ENCODE results near the gene KIF20B.
A peak's percentile ranks its signal among the peaks of the same experiment; 100 is the strongest.

The KIF20B gene

GRCh38 chr10:89669985-89670384, 31.4 kb upstream of the KIF20B start:
- no peaks in the 10 kb centered on the region for H3K4me1 Mint-ChIP-seq (ENCODE audit: low read depth)
- peaks cover 27% of the 10 kb centered on the region for H3K27me3 Mint-ChIP-seq (ENCODE audit: low read depth)
- H3K9me3 Mint-ChIP-seq, result no peaks in the 10 kb centered on the region
- no peaks in the 10 kb centered on the region for H3K36me3 Mint-ChIP-seq (ENCODE audit: low read depth)
- no peak overlapping the region for H3K4me3 Mint-ChIP-seq
- DNase-seq (ENCODE audit: low spot score), result no peak
- no peak overlapping the region for H3K27ac Mint-ChIP-seq

DNA sequence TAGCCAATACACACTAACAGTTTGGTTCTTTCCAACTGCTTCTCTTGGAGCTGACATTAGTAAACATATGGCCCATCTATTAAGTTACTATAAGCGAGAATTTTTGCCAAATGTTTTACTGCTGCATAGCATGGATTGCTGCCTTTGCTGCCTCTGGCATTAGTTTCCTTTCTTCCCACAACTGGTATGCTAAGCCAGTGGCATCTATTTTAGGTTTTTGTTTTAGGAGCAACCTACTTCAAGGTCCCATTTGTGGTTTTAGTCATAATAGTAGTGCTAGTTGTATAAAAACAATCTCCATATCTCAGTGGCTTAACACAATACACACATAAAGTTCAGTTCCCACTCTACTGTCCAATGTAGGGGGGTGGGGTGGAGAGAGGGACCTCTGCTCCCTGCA, 30.5 kb upstream of the KIF20B start:
- DNase-seq (ENCODE audit: low spot score), result no peak
- Mint-ChIP-seq H3K4me1 (ENCODE audit: low read depth) (no peaks in the 10 kb centered on the region), H3K27ac (no peak overlapping the region), H3K9me3 (no peaks in the 10 kb centered on the region), H3K4me3 (no peak overlapping the region), H3K27me3 (ENCODE audit: low read depth) (peaks cover 31% of the 10 kb centered on the region), H3K36me3 (ENCODE audit: low read depth) (no peaks in the 10 kb centered on the region)

GRCh38 chr10:89677341-89677740, 24.0 kb upstream of the KIF20B start:
- Mint-ChIP-seq H3K4me3 (no peak overlapping the region), H3K4me1 (ENCODE audit: low read depth) (no peaks in the 10 kb centered on the region), H3K36me3 (ENCODE audit: low read depth) (no peaks in the 10 kb centered on the region), H3K27ac (no peak overlapping the region), H3K9me3 (no peaks in the 10 kb centered on the region), H3K27me3 (ENCODE audit: low read depth) (peaks cover 25% of the 10 kb centered on the region)
- no peak for DNase-seq (ENCODE audit: low spot score)

GRCh38 chr10:89679986-89680385, 21.4 kb upstream of the KIF20B start:
- no peak overlapping the region for H3K27ac Mint-ChIP-seq
- no peaks in the 10 kb centered on the region for H3K4me1 Mint-ChIP-seq (ENCODE audit: low read depth)
- no peak for DNase-seq (ENCODE audit: low spot score)
- peaks cover 29% of the 10 kb centered on the region for H3K27me3 Mint-ChIP-seq (ENCODE audit: low read depth)
- no peaks in the 10 kb centered on the region for H3K9me3 Mint-ChIP-seq
- no peak overlapping the region for H3K4me3 Mint-ChIP-seq
- no peaks in the 10 kb centered on the region for H3K36me3 Mint-ChIP-seq (ENCODE audit: low read depth)

GRCh38 chr10:89683883-89684282, 17.5 kb upstream of the KIF20B start:
- no peaks in the 10 kb centered on the region for H3K9me3 Mint-ChIP-seq
- no peaks in the 10 kb centered on the region for H3K4me1 Mint-ChIP-seq (ENCODE audit: low read depth)

GRCh38 chr10:89684604-89685003, 16.8 kb upstream of the KIF20B start:
- no peaks in the 10 kb centered on the region for H3K36me3 Mint-ChIP-seq (ENCODE audit: low read depth)
- no peaks in the 10 kb centered on the region for H3K4me1 Mint-ChIP-seq (ENCODE audit: low read depth)
- no peak for DNase-seq (ENCODE audit: low spot score)
- H3K27ac Mint-ChIP-seq, result no peak overlapping the region
- H3K9me3 Mint-ChIP-seq, result no peaks in the 10 kb centered on the region
- H3K4me3 Mint-ChIP-seq, result no peak overlapping the region
- peaks cover 30% of the 10 kb centered on the region for H3K27me3 Mint-ChIP-seq (ENCODE audit: low read depth)

More at GRCh38 chr10:89683883-89684282, 17.5 kb upstream of the KIF20B start:
- no peaks in the 10 kb centered on the region for H3K36me3 Mint-ChIP-seq (ENCODE audit: low read depth)
- peaks cover 30% of the 10 kb centered on the region for H3K27me3 Mint-ChIP-seq (ENCODE audit: low read depth)
- H3K27ac Mint-ChIP-seq, result no peak overlapping the region
- no peak for DNase-seq (ENCODE audit: low spot score)
- no peak overlapping the region for H3K4me3 Mint-ChIP-seq

GRCh38 chr10:89685936-89686335, 15.5 kb upstream of the KIF20B start:
- no peak overlapping the region for H3K4me3 Mint-ChIP-seq
- no peak overlapping the region for H3K27ac Mint-ChIP-seq
- H3K9me3 Mint-ChIP-seq, result no peaks in the 10 kb centered on the region
- H3K27me3 Mint-ChIP-seq (ENCODE audit: low read depth), result peaks cover 30% of the 10 kb centered on the region
- no peaks in the 10 kb centered on the region for H3K4me1 Mint-ChIP-seq (ENCODE audit: low read depth)
- H3K36me3 Mint-ChIP-seq (ENCODE audit: low read depth), result no peaks in the 10 kb centered on the region
- DNase-seq (ENCODE audit: low spot score), result no peak

GRCh38 chr10:89690027-89690426, 11.4 kb upstream of the KIF20B start:
- H3K27ac Mint-ChIP-seq, result no peak overlapping the region
- H3K36me3 Mint-ChIP-seq (ENCODE audit: low read depth), result no peaks in the 10 kb centered on the region

DNA sequence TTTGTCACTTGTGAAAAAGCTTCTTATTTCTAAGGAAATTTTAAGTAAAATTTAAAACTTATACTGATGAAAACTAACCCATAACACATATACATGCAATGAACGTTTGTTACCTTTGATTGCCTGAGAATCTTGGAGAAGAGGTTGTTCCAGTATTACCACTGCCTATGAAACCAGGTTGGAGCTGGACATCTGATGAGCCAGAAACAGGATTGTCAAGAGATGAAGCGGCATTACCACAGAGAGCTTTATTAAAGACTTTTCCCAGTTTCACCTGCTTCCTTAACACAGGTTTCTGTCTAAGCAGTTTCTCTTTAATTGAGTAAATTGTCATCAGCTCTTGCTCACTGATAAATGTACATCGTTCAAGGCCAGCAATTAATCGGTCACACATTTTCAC, 9.0 kb upstream of the KIF20B start:
- no peak for DNase-seq (ENCODE audit: low spot score)
- H3K4me1 Mint-ChIP-seq (ENCODE audit: low read depth), result no peaks in the 10 kb centered on the region
- no peak overlapping the region for H3K27ac Mint-ChIP-seq
- no peaks in the 10 kb centered on the region for H3K9me3 Mint-ChIP-seq
- H3K36me3 Mint-ChIP-seq (ENCODE audit: low read depth), result no peaks in the 10 kb centered on the region
- peaks cover 9% of the 10 kb centered on the region for H3K27me3 Mint-ChIP-seq (ENCODE audit: low read depth)
- H3K4me3 Mint-ChIP-seq, result no peak overlapping the region

More at GRCh38 chr10:89690027-89690426, 11.4 kb upstream of the KIF20B start:
- Mint-ChIP-seq H3K4me3 (no peak overlapping the region), H3K4me1 (ENCODE audit: low read depth) (no peaks in the 10 kb centered on the region), H3K27me3 (ENCODE audit: low read depth) (peaks cover 15% of the 10 kb centered on the region), H3K9me3 (no peaks in the 10 kb centered on the region)
- DNase-seq (ENCODE audit: low spot score), result no peak

DNA sequence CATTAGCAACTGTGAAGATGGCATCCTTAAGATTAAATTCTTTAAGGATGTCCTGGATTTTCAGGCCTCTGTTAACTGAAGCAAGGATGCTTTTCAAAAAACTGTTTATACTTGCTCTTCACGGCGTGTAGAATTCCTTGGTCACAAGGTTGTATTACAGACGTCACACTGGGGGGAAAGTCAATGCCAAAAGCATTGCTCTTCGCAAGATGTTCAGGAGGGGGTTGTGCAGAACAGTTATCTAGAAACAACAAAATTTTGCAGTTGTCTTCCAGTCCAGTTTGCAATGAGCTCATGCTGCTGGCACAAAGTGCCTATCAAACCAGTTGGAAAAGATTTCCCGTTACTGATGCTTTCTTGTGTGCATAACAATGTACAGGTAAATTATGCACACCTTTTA, 8.2 kb upstream of the KIF20B start:
- Mint-ChIP-seq H3K36me3 (ENCODE audit: low read depth) (no peaks in the 10 kb centered on the region), H3K27ac (no peak overlapping the region), H3K4me1 (ENCODE audit: low read depth) (peaks cover 4% of the 10 kb centered on the region), H3K9me3 (no peaks in the 10 kb centered on the region), H3K4me3 (no peak overlapping the region), H3K27me3 (ENCODE audit: low read depth) (peaks cover 4% of the 10 kb centered on the region)
- DNase-seq (ENCODE audit: low spot score), result no peak

- Mint-ChIP-seq H3K27ac (no peak overlapping the region), H3K4me1 (ENCODE audit: low read depth) (peaks cover 12% of the 10 kb centered on the region)
- no peak for DNase-seq (ENCODE audit: low spot score)
Observed at GRCh38 chr10:89695307-89695706, 6.1 kb upstream of the KIF20B start.

DNA sequence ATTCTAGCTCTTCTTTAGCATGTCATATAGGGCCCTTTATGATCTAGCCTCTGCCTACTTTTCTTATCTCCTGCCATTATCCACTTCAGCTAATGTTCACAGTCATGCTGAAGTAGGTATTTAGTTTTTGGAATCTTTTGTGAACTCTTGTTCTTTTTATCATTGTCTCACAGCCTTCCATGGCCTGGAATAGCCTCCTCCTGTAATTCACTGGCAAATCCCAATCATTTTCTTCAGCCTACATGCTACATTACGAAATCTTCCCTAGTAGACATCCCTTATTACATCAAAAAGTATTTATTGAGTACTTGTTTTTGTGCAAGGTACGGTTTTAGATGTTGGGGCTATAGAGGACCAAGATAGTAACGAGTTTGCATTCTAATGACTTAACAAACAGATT, 3.4 kb upstream of the KIF20B start:
- no peak overlapping the region for H3K27ac Mint-ChIP-seq

More at GRCh38 chr10:89695307-89695706, 6.1 kb upstream of the KIF20B start:
- Mint-ChIP-seq H3K36me3 (ENCODE audit: low read depth) (no peaks in the 10 kb centered on the region), H3K27me3 (ENCODE audit: low read depth) (peaks cover 4% of the 10 kb centered on the region), H3K4me3 (no peak overlapping the region), H3K9me3 (no peaks in the 10 kb centered on the region)

GRCh38 chr10:89699581-89700064, 1.8 kb upstream of the KIF20B start:
- Mint-ChIP-seq H3K27ac (no peak overlapping the region), H3K36me3 (ENCODE audit: low read depth) (peaks cover 4% of the 10 kb centered on the region), H3K4me3 (peak overlapping the region; percentile 32), H3K4me1 (ENCODE audit: low read depth) (peaks cover 35% of the 10 kb centered on the region), H3K9me3 (no peaks in the 10 kb centered on the region), H3K27me3 (ENCODE audit: low read depth) (no peaks in the 10 kb centered on the region)
- no peak for DNase-seq (ENCODE audit: low spot score)

More for the DNA sequence above, 3.4 kb upstream of the KIF20B start:
- H3K9me3 Mint-ChIP-seq, result no peaks in the 10 kb centered on the region
- H3K27me3 Mint-ChIP-seq (ENCODE audit: low read depth), result no peaks in the 10 kb centered on the region
- H3K36me3 Mint-ChIP-seq (ENCODE audit: low read depth), result no peaks in the 10 kb centered on the region
- no peak for DNase-seq (ENCODE audit: low spot score)
- H3K4me3 Mint-ChIP-seq, result no peak overlapping the region
- peaks cover 24% of the 10 kb centered on the region for H3K4me1 Mint-ChIP-seq (ENCODE audit: low read depth)

GRCh38 chr10:89700923-89701241, 508 bp upstream of the KIF20B start:
- H3K4me3 Mint-ChIP-seq, result peak overlapping the region; percentile 95
- DNase-seq (ENCODE audit: low spot score), result no peak
- no peaks in the 10 kb centered on the region for H3K27me3 Mint-ChIP-seq (ENCODE audit: low read depth)
- no peaks in the 10 kb centered on the region for H3K9me3 Mint-ChIP-seq
- peak overlapping the region; percentile 97 for H3K27ac Mint-ChIP-seq
- H3K4me1 Mint-ChIP-seq (ENCODE audit: low read depth), result peaks cover 44% of the 10 kb centered on the region
- peaks cover 13% of the 10 kb centered on the region for H3K36me3 Mint-ChIP-seq (ENCODE audit: low read depth)

DNA sequence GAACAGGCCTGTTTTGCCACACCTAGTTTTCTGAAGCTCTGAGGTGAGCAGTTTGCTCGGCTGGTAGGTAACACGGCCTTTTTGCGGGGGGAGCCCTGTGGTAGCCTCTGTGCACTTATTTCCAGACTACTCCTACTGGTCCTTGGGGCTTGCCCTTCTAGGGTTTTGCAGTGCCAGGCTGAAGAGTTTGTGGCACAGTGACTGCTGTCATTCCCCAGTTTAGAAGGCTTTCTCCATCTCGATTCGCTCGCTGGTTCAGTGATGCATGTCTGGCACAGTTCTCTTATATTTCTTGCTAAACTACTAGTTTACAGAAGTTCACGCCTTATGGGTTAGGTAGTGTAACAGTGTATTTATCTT, 711 bp downstream of the KIF20B start:
- Mint-ChIP-seq H3K27me3 (ENCODE audit: low read depth) (no peaks in the 10 kb centered on the region), H3K27ac (peak overlapping the region; percentile 97), H3K9me3 (no peaks in the 10 kb centered on the region), H3K4me3 (peak overlapping the region; percentile 95), H3K36me3 (ENCODE audit: low read depth) (peaks cover 18% of the 10 kb centered on the region), H3K4me1 (ENCODE audit: low read depth) (peaks cover 53% of the 10 kb centered on the region)
- peak; percentile 16 for DNase-seq (ENCODE audit: low spot score)
